TTC549 (cell line): ENCODE results near the gene GRB10.

Experiments used
- FAIRE-seq: peaks from 2 replicates; lab custom pipeline; 2012; peaks lifted over from hg19 to GRCh38; lab: Jason Lieb, UNC

Gene GRB10

GRCh38 chr7:50631100-50631499 lies 151.6 kb downstream of the GRB10 start:
- no peak for FAIRE-seq

- FAIRE-seq = no peak
Measured at GRCh38 chr7:50629238-50629901, 153.3 kb downstream of the GRB10 start.

- no peak for FAIRE-seq
Measured at GRCh38 chr7:50628434-50629084, 154.1 kb downstream of the GRB10 start.

- no peak for FAIRE-seq
Measured at GRCh38 chr7:50627824-50628361, 154.8 kb downstream of the GRB10 start.

- FAIRE-seq = no peak
Measured at GRCh38 chr7:50626286-50626685, 156.4 kb downstream of the GRB10 start.

GRCh38 chr7:50625360-50625759 lies 157.3 kb downstream of the GRB10 start:
- no peak for FAIRE-seq

- no peak for FAIRE-seq
Measured at GRCh38 chr7:50622821-50623220, 159.9 kb downstream of the GRB10 start.

GRCh38 chr7:50621973-50622490 lies 160.7 kb downstream of the GRB10 start:
- FAIRE-seq = no peak

GRCh38 chr7:50621206-50621605 lies 161.5 kb downstream of the GRB10 start:
- FAIRE-seq = no peak

GRCh38 chr7:50620433-50620832 lies 162.3 kb downstream of the GRB10 start:
- no peak for FAIRE-seq

GRCh38 chr7:50619684-50620083 lies 163.0 kb downstream of the GRB10 start:
- FAIRE-seq = no peak

GRCh38 chr7:50618281-50618680 lies 164.4 kb downstream of the GRB10 start:
- FAIRE-seq = no peak

GRCh38 chr7:50615519-50616080 lies 167.1 kb downstream of the GRB10 start:
- no peak for FAIRE-seq

- no peak for FAIRE-seq
Measured at GRCh38 chr7:50614721-50615518, 167.8 kb downstream of the GRB10 start.

- no peak for FAIRE-seq
Measured at GRCh38 chr7:50613473-50613872, 169.2 kb downstream of the GRB10 start.

- FAIRE-seq = no peak
Measured at GRCh38 chr7:50612704-50613103, 170.0 kb downstream of the GRB10 start.

GRCh38 chr7:50610521-50611277 lies 172.0 kb downstream of the GRB10 start:
- FAIRE-seq = no peak

- FAIRE-seq = no peak
Measured at GRCh38 chr7:50608196-50608906, 174.3 kb downstream of the GRB10 start.

- FAIRE-seq = no peak
Measured at GRCh38 chr7:50607524-50608125, 175.1 kb downstream of the GRB10 start.

- FAIRE-seq = no peak
Measured at GRCh38 chr7:50605059-50605458, 177.6 kb downstream of the GRB10 start.

- FAIRE-seq = no peak
Measured at GRCh38 chr7:50603287-50603686, 179.4 kb downstream of the GRB10 start.
